GM20000 (cell line): ENCODE data around the gene COL6A1.
"Not testable (repeated sequence)": the region's sequence is repeated elsewhere in the genome, so short reads cannot be mapped to it uniquely, and the experiment has no call there.

ENCODE experiments used
- DNase-seq: peaks from one replicate; pipeline ENCODE4 v3.0.0; 2012; ENCODE audit warnings: low spot score
- CTCF ChIP-seq: IDR thresholded peaks from 2 replicates; pipeline ENCODE4 v1.5.1; 2012; ENCODE audit warnings: mild to moderate bottlenecking, control low read depth; ENCODE audit errors: extremely low read depth, missing control alignments

Gene COL6A1

GRCh38 chr21:46003575-46004007 lies 22.0 kb downstream of the COL6A1 start:
- TF ChIP-seq CTCF: no peak
- DNase-seq: no peak

DNA sequence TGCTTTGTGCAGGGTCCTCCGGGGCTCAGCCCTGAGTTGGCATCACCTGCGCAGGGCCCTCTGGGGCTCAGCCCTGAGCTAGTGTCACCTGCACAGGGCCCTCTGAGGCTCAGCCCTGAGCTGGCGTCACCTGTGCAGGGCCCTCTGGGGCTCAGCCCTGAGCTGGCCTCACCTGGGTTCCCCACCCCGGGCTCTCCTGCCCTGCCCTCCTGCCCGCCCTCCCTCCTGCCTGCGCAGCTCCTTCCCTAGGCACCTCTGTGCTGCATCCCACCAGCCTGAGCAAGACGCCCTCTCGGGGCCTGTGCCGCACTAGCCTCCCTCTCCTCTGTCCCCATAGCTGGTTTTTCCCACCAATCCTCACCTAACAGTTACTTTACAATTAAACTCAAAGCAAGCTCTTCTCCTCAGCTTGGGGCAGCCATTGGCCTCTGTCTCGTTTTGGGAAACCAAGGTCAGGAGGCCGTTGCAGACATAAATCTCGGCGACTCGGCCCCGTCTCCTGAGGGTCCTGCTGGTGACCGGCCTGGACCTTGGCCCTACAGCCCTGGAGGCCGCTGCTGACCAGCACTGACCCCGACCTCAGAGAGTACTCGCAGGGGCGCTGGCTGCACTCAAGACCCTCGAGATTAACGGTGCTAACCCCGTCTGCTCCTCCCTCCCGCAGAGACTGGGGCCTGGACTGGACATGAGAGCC lies 22.7 kb downstream of the COL6A1 start:
- DNase-seq: no peak
- no peak for TF ChIP-seq CTCF

- DNase-seq: no peak
- TF ChIP-seq CTCF: no peak
These were observed 23.5 kb downstream of the COL6A1 start for GRCh38 chr21:46005081-46005480.

DNA sequence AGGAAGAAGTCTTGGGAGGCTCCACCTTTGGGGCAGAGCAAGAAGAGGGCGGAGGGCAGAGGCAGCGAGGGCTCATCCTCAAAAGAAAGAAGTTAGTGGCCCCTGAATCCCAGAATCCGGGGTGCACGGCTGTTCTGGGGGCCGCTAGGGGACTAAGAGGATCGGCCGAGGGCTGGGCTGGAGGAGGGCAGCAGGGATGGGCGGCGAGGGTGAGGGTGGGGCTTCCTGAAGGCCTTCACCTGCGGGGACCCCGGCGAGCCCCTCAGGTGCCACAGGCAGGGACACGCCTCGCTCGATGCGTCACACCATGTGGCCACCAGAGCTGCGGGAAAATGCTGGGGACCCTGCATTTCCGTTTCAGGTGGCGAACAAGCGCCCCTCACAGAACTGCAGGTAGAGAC lies 23.9 kb downstream of the COL6A1 start:
- DNase-seq: no peak
- no peak for TF ChIP-seq CTCF

DNA sequence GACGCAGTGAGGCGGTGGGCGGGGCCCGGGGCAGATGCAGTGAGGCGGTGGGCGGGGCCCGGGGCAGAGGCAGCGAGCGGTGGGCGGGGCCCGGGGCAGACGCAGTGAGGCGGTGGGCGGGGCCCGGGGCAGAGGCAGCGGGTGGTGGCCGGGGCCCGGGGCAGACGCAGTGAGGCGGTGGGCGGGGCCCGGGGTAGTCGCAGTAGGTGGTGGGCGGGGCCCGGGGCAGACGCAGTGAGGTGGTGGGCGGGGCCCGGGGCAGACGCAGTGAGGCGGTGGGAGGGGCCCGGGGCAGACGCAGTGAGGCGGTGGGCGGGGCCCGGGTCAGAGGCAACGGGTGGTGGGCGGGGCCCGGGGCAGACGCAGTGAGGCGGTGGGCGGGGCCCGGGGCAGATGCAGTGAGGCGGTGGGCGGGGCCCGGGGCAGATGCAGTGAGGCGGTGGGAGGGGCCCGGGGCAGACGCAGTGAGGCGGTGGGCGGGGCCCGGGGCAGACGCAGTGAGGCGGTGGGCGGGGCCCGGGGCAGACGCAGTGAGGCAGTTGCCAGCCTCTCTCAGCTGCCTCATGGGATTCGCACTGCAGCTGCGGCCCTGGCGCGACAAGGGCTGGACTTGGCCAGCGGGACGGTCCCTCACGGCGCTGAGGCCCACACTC lies 24.4 kb downstream of the COL6A1 start:
- DNase-seq: not testable (repeated sequence)

- no peak for DNase-seq
These were observed 25.2 kb downstream of the COL6A1 start for GRCh38 chr21:46006547-46007491.

GRCh38 chr21:46007492-46007868 lies 25.9 kb downstream of the COL6A1 start:
- TF ChIP-seq CTCF: no peak
- DNase-seq: no peak

More at GRCh38 chr21:46006547-46007491, 25.2 kb downstream of the COL6A1 start:
- TF ChIP-seq CTCF: no peak
